CD14-positive monocyte (primary cell): ENCODE data around the gene LPO. TPM values are rescaled to one million over a fixed set of nuclear protein-coding genes. Genes with fewer than 3 reads are reported as not detected.
A peak's percentile ranks its signal among the peaks of the same experiment; 100 is the strongest.

Experiments
- DNase-seq, 3 donors: peaks; one replicate each; pipeline ENCODE4 v3.0.0-alpha.2; 2011 to 2022
- H2AFZ ChIP-seq: 2 replicates; pipeline ENCODE4 v1.6.0; 2012; ENCODE audit warnings: mild to moderate bottlenecking, low read depth, low read length, inconsistent platforms; ENCODE audit not compliant: insufficient read depth, poor library complexity, severe bottlenecking
- H3K27ac ChIP-seq, 2 donors: 1 replicate in 1 of 2; 2 replicates in 1 of 2; pipeline ENCODE4 v1.5.1; 2012 to 2013; ENCODE audit warnings: low read length in 2 of 2, control low read depth in 1 of 2, inconsistent platforms in 1 of 2, low read depth in 1 of 2, mild to moderate bottlenecking in 1 of 2
- H3K27me3 ChIP-seq, 2 donors: one replicate each; pipeline versions ENCODE4 v1.6.0 to v1.6.1; 2011 to 2013; ENCODE audit warnings: low read length in 2 of 2; ENCODE audit not compliant: control insufficient read depth in 2 of 2, insufficient read depth in 2 of 2
- H3K36me3 ChIP-seq, 2 donors: replicated peaks in 1 of 2; 1 replicate in 1 of 2; 2 replicates in 1 of 2; pipeline versions ENCODE4 v1.5.1 to v1.6.1; 2012 to 2013; ENCODE audit warnings: low read length in 2 of 2, control low read depth in 1 of 2, inconsistent platforms in 1 of 2, mild to moderate bottlenecking in 1 of 2; ENCODE audit not compliant: insufficient read depth in 2 of 2, control insufficient read depth in 1 of 2
- H3K4me1 ChIP-seq, 2 donors: 1 replicate in 1 of 2; 2 replicates in 1 of 2; pipeline versions ENCODE4 v1.5.1 to v1.6.1; 2012 to 2013; ENCODE audit warnings: low read length in 2 of 2, control low read depth in 1 of 2, inconsistent platforms in 1 of 2, mild to moderate bottlenecking in 1 of 2, moderate library complexity in 1 of 2; ENCODE audit not compliant: insufficient read depth in 2 of 2, control insufficient read depth in 1 of 2
- H3K4me2 ChIP-seq: replicated peaks from 2 replicates; pipeline ENCODE3; 2012; ENCODE audit warnings: low read length, moderate library complexity, mild to moderate bottlenecking; ENCODE audit not compliant: poor library complexity, severe bottlenecking; ENCODE audit errors: extremely low read depth
- H3K4me3 ChIP-seq, 3 experiments: fragments of 200-600 bp in 1 of 3; sonication (generic) in 1 of 3; replicated peaks in 1 of 3; 1 replicate in 2 of 3; 2 replicates in 1 of 3; pipeline ENCODE4 v1.5.1; 2011 to 2013; ENCODE audit warnings: low read length in 3 of 3, mild to moderate bottlenecking in 3 of 3, control low read depth in 2 of 3, low read depth in 2 of 3, inconsistent platforms in 1 of 3, moderate library complexity in 1 of 3
- H3K79me2 ChIP-seq: 2 replicates; pipeline ENCODE4 v1.6.0; 2012; ENCODE audit warnings: mild to moderate bottlenecking, control low read depth, inconsistent platforms, low read length, moderate library complexity; ENCODE audit not compliant: insufficient read depth
- H3K9ac ChIP-seq: 2 replicates; pipeline ENCODE4 v1.6.0; 2017; ENCODE audit warnings: low read length, mild to moderate bottlenecking; ENCODE audit not compliant: insufficient read depth, poor library complexity, severe bottlenecking
- H3K9me3 ChIP-seq, 2 donors: replicated peaks in 1 of 2; 1 replicate in 1 of 2; 2 replicates in 1 of 2; pipeline versions ENCODE4 v1.5.1 to v1.6.1; 2012 to 2013; ENCODE audit warnings: low read length in 2 of 2, control low read depth in 1 of 2; ENCODE audit not compliant: control insufficient read depth in 1 of 2, insufficient read depth in 1 of 2
- H4K20me1 ChIP-seq: 2 replicates; pipeline ENCODE4 v1.6.0; 2012; ENCODE audit warnings: mild to moderate bottlenecking, low read length, control low read depth, moderate library complexity; ENCODE audit not compliant: insufficient read depth
- H3K27ac Mint-ChIP-seq, 7 donors: one replicate each; pipeline ENCODE4 v1.8.0; 2020; ENCODE audit warnings: mild to moderate bottlenecking in 7 of 7, mixed read lengths in 7 of 7, moderate library complexity in 6 of 7, inconsistent platforms in 2 of 7
- H3K27me3 Mint-ChIP-seq, 3 donors: one replicate each; pipeline ENCODE4 v1.8.0; 2021 to 2022; ENCODE audit warnings: low read depth in 3 of 3, mild to moderate bottlenecking in 3 of 3, mixed read lengths in 3 of 3, moderate library complexity in 3 of 3, inconsistent platforms in 1 of 3
- H3K36me3 Mint-ChIP-seq, 2 donors: one replicate each; pipeline ENCODE4 v1.8.0; 2020; ENCODE audit warnings: mixed read lengths in 2 of 2, inconsistent platforms in 1 of 2, mild to moderate bottlenecking in 1 of 2
- H3K4me1 Mint-ChIP-seq: one replicate; pipeline ENCODE4 v1.8.0; 2020; ENCODE audit warnings: mild to moderate bottlenecking, mixed read lengths
- H3K4me3 Mint-ChIP-seq, 2 donors: one replicate each; pipeline ENCODE4 v1.8.0; 2020; ENCODE audit warnings: mild to moderate bottlenecking in 2 of 2, mixed read lengths in 2 of 2, moderate library complexity in 1 of 2
- H3K9me3 Mint-ChIP-seq, 7 donors: one replicate each; pipeline ENCODE4 v1.8.0; 2020 to 2022; ENCODE audit warnings: mixed read lengths in 7 of 7, mild to moderate bottlenecking in 6 of 7, moderate library complexity in 6 of 7, inconsistent platforms in 2 of 7
- WGBS: methylation state at CpG from one replicate; pipeline ENCODE4 v1.1.5; 2013; ENCODE audit warnings: missing lambda C conversion rate; ENCODE audit not compliant: insufficient coverage; 5-methylcytosine and 5-hydroxymethylcytosine counted together
- intact Hi-C, 2 donors: fragments of 100-400 bp; cut with micrococcal nuclease; formaldehyde crosslinking; loops; one replicate each; pipeline versions ENCODE4 v1.15.0 to v1.15.1; 2023
- polyA plus RNA-seq, 3 donors: library from polyadenylated mRNA; depleted of rRNA in 1 of 3; unstranded in 2 of 3; stranded (reverse) in 1 of 3; fragments of 300-500 nt in 2 of 3; fragments of >200 nt in 1 of 3; fragmentation: Illumina TruSeq in 2 of 3; gene quantifications; 1 replicate in 2 of 3; 2 replicates in 1 of 3; pipeline ENCODE4 v1.2.3, GENCODE V29; 2012 to 2021
- TF ChIP-seq, protein P1 (sequence below): fragments of 200-600 bp; IDR thresholded peaks from one replicate; pipeline ENCODE4 v1.8.0; 2022; ENCODE audit warnings: antibody characterized with exemption, mild to moderate bottlenecking

LPO gene
- polyA plus RNA-seq, 3 donors: 0.04 to 0.43 TPM; not detected in 1

DNA sequence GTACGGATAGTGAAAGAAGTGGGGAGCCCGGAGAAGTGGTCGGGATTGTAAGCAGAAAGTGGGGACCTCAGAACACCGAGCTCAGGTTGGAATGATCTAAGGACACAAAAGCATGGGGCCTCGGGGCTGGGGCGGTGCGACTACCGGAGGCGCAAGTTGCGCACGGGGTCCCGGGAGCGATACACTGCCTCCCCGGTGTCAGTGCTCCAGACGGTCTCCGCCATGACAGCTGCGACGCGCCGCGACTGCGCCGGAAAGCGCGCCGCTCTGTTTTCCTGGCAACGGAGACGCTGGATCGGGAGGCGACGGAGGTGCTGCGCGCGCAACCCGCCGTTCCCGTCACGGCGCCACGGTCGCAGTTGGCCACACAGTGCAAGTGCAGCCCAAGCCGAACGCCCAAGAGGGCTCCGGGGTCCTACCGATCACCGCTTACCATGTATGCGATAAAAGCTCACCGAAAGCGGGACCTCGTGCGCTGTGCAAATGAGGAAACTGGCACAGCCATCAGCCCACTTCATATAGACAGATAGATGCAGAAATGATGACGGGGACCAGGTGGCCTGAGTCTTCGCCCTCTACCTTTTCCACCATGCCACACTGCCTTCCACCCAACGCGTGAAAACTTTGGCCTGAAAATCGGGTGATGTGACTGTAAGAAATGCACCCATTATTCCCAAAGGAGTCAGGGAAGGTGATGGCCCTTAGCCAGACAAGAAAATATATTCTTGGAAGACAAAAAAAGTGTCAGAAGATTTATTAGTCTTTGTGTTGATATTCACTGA, 19.2 kb upstream of the LPO start, which contains the start of gene MKS1:
MKS1 (minus strand) TSS at position 249 of the 782 bp plus-strand sequence; CDS start at position 224, 25 bp downstream.
- Histone ChIP-seq H3K4me1 (peaks cover 13 to 18% of the 10 kb centered on the region in 2 donors), H3K4me2 (peak within 1 kb of the TSS; percentile 88), H3K9ac (peak within 1 kb of the TSS; percentile 78), H3K9me3 (no peaks in the 10 kb centered on the region), H3K36me3 (peaks cover 0 to 6% of the 10 kb centered on the region in 2 donors), H3K79me2 (no peaks in the 10 kb centered on the region), H2AFZ (peak within 1 kb of the TSS; percentile 98), H3K27me3 (no peaks in the 10 kb centered on the region), H3K27ac (peak within 1 kb of the TSS; percentile 70 to 84), H3K4me3 (peak within 1 kb of the TSS; percentile 86 to 93 (median 86)), H4K20me1 (no peaks in the 10 kb centered on the region)
- H3K9me3 Mint-ChIP-seq: no peaks in the 10 kb centered on the region
- peak within 1 kb of the TSS; percentile 91 to 97 for H3K4me3 Mint-ChIP-seq
- peaks cover 0 to 7% (median 4%) of the 10 kb centered on the region in 3 donors for H3K27me3 Mint-ChIP-seq
- H3K36me3 Mint-ChIP-seq: peaks cover 0 to 3% of the 10 kb centered on the region in 2 donors
- TF ChIP-seq, protein P1, sequence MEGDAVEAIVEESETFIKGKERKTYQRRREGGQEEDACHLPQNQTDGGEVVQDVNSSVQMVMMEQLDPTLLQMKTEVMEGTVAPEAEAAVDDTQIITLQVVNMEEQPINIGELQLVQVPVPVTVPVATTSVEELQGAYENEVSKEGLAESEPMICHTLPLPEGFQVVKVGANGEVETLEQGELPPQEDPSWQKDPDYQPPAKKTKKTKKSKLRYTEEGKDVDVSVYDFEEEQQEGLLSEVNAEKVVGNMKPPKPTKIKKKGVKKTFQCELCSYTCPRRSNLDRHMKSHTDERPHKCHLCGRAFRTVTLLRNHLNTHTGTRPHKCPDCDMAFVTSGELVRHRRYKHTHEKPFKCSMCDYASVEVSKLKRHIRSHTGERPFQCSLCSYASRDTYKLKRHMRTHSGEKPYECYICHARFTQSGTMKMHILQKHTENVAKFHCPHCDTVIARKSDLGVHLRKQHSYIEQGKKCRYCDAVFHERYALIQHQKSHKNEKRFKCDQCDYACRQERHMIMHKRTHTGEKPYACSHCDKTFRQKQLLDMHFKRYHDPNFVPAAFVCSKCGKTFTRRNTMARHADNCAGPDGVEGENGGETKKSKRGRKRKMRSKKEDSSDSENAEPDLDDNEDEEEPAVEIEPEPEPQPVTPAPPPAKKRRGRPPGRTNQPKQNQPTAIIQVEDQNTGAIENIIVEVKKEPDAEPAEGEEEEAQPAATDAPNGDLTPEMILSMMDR: peak; percentile 75
- peaks cover 15% of the 10 kb centered on the region for H3K4me1 Mint-ChIP-seq
- WGBS: 0% methylated on average over 49 of the region's 56 CpGs
- intact Hi-C loops: loop anchor here in 1 of 2 donors (2.0 kb wide), 1 partner anchor 14 kb away; no protein-coding TSS in a partner anchor
- DNase-seq: peak; percentile 89 to 93 (median 92)
- peak within 1 kb of the TSS; percentile 90 to 96 (median 95) for H3K27ac Mint-ChIP-seq

DNA sequence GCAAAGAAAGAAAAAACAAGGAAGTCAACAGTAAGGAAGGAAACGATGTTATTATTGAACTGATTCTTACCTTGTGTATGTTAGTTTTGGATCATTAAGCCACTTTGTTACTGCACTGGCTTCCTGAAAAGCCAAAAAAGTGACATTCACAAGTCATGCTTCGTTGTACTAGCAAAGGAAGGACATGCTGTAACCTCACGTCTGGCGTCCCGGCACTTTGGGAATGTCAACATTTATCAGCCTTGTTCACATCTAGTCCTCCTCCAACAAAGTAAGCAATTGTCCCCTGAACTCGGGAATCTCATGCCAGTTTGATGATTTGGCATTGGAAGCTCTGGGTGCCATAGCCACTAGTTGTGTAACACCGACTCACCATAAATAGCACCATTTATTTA, 18.6 kb upstream of the LPO start:
- H3K27me3 ChIP-seq: no peaks in the 10 kb centered on the region
- Mint-ChIP-seq H3K4me1 (peaks cover 16% of the 10 kb centered on the region), H3K27me3 (peaks cover 0 to 7% (median 4%) of the 10 kb centered on the region in 3 donors), H3K36me3 (peaks cover 0 to under 1% of the 10 kb centered on the region in 2 donors), H3K27ac (peak overlapping the region; percentile 90 to 96 (median 95)), H3K9me3 (no peaks in the 10 kb centered on the region), H3K4me3 (peak overlapping the region; percentile 91 to 97)
- TF ChIP-seq, protein P1: no peak
- no peaks in the 10 kb centered on the region for H4K20me1 ChIP-seq
- peaks cover 0 to 5% of the 10 kb centered on the region in 2 donors for H3K36me3 ChIP-seq
- H2AFZ ChIP-seq: peak overlapping the region; percentile 98
- intact Hi-C loops: loop anchor here in 1 of 2 donors (2.0 kb wide), 1 partner anchor 13 kb away; no protein-coding TSS in a partner anchor
- no peak for DNase-seq
- WGBS: 50% methylated on average over 7 of the region's 7 CpGs
- H3K79me2 ChIP-seq: no peaks in the 10 kb centered on the region
- peak overlapping the region; percentile 88 for H3K4me2 ChIP-seq
- H3K9ac ChIP-seq: peak overlapping the region; percentile 78
- peak overlapping the region; percentile 86 to 93 (median 86) for H3K4me3 ChIP-seq
- H3K9me3 ChIP-seq: no peaks in the 10 kb centered on the region
- H3K27ac ChIP-seq: peak overlapping the region; percentile 70 to 84
- peaks cover 13 to 21% of the 10 kb centered on the region in 2 donors for H3K4me1 ChIP-seq
